Neural cell (in vitro differentiated cells): Measurements from ENCODE around the gene TAGLN. TPM values are rescaled to one million over a fixed set of nuclear protein-coding genes. Genes with fewer than 3 reads are reported as not detected.

Experiments used
- H2AFZ ChIP-seq: fragments of 200-600, 300-800 bp; sonication (generic), shearing (Covaris generic); 2 replicates; pipeline ENCODE4 v1.6.0; 2014; ENCODE audit warnings: low read depth, mild to moderate bottlenecking, antibody characterized with exemption, low read length, moderate library complexity
- H3F3A ChIP-seq: fragments of 200-600 bp; shearing (Covaris generic); 2 replicates; pipeline ENCODE4 v1.6.1; 2016; ENCODE audit warnings: mild to moderate bottlenecking, moderate library complexity, mixed read lengths, antibody characterized with exemption, low read length; ENCODE audit not compliant: insufficient read depth, poor library complexity, severe bottlenecking
- H3K27ac ChIP-seq: fragments of 200-600, 300-800 bp; sonication (generic), shearing (Covaris generic); 2 replicates; pipeline ENCODE4 v1.5.1; 2014; ENCODE audit warnings: mild to moderate bottlenecking, low read length, moderate library complexity
- H3K27me3 ChIP-seq: fragments of 300-800, 200-600 bp; sonication (generic), shearing (Covaris generic); 2 replicates; pipeline ENCODE4 v1.6.0; 2014; ENCODE audit warnings: mild to moderate bottlenecking, low read depth, low read length, moderate library complexity; ENCODE audit not compliant: insufficient read depth
- H3K36me3 ChIP-seq: fragments of 300-800, 200-600 bp; sonication (generic), shearing (Covaris generic); 2 replicates; pipeline ENCODE4 v1.5.1; 2014; ENCODE audit warnings: mild to moderate bottlenecking, antibody characterized with exemption, low read length, moderate library complexity; ENCODE audit not compliant: insufficient read depth
- H3K4me2 ChIP-seq: fragments of 300-800, 200-600 bp; sonication (generic), shearing (Covaris generic); 2 replicates; pipeline ENCODE4 v1.6.0; 2014; ENCODE audit warnings: mild to moderate bottlenecking, low read length
- H3K4me3 ChIP-seq: fragments of 300-800, 200-600 bp; sonication (generic), shearing (Covaris generic); 2 replicates; pipeline ENCODE4 v1.5.1; 2014; ENCODE audit warnings: mild to moderate bottlenecking, low read length, moderate library complexity
- H3K79me2 ChIP-seq: fragments of 200-600 bp; shearing (Covaris generic); replicated peaks from 2 replicates; pipeline ENCODE4 v1.6.0; 2014; ENCODE audit warnings: mild to moderate bottlenecking, low read length, moderate library complexity; ENCODE audit not compliant: insufficient read depth
- H3K9ac ChIP-seq: fragments of 300-800, 200-600 bp; sonication (generic), shearing (Covaris generic); 2 replicates; pipeline ENCODE4 v1.6.1; 2016; ENCODE audit warnings: mild to moderate bottlenecking, low read length, mixed read lengths
- H3K9me2 ChIP-seq: fragments of 200-600 bp; shearing (Covaris generic); 2 replicates; pipeline ENCODE4 v1.6.1; 2016; ENCODE audit warnings: mild to moderate bottlenecking, low read length, mixed read lengths; ENCODE audit not compliant: insufficient read depth
- H3K9me3 ChIP-seq: fragments of 200-600, 300-800 bp; sonication (generic), shearing (Covaris generic); 2 replicates; pipeline ENCODE4 v1.6.1; 2016; ENCODE audit warnings: mild to moderate bottlenecking, mixed run types, low read length, moderate library complexity, mixed read lengths
- H4K20me1 ChIP-seq: fragments of 200-600 bp; shearing (Covaris generic); 2 replicates; pipeline ENCODE4 v1.6.1; 2016; ENCODE audit warnings: mild to moderate bottlenecking, mixed run types; ENCODE audit not compliant: insufficient read depth
- CTCF ChIP-seq: fragments of 450-650 bp; IDR thresholded peaks from 2 replicates; pipeline ENCODE4 v1.5.1; 2014; ENCODE audit warnings: antibody characterized with exemption, mild to moderate bottlenecking, moderate library complexity; ENCODE audit not compliant: poor library complexity, severe bottlenecking
- EP300 ChIP-seq: fragments of 450-650 bp; conservative IDR thresholded peaks from 2 replicates; pipeline ENCODE4 v1.6.1; 2014; ENCODE audit warnings: antibody characterized with exemption, mild to moderate bottlenecking, moderate library complexity; ENCODE audit not compliant: poor library complexity, severe bottlenecking
- EZH2 ChIP-seq: fragments of 200-600, 300-800 bp; shearing (Covaris generic), sonication (generic); IDR thresholded peaks from 2 replicates; pipeline ENCODE4 v1.6.1; 2014; ENCODE audit warnings: antibody characterized with exemption, low read length, borderline replicate concordance, mild to moderate bottlenecking; ENCODE audit not compliant: insufficient read depth, poor library complexity, severe bottlenecking
- MXI1 ChIP-seq: fragments of 450-650 bp; conservative IDR thresholded peaks from 2 replicates; pipeline ENCODE4 v1.6.1; 2014; ENCODE audit warnings: antibody characterized with exemption, mild to moderate bottlenecking; ENCODE audit not compliant: poor library complexity, severe bottlenecking
- POLR2AphosphoS5 ChIP-seq: IDR thresholded peaks from 2 replicates; pipeline ENCODE4 v1.6.1; 2012
- RAD21 ChIP-seq: fragments of 450-650 bp; conservative IDR thresholded peaks from 2 replicates; pipeline ENCODE4 v1.6.1; 2014; ENCODE audit warnings: antibody characterized with exemption, mild to moderate bottlenecking, moderate library complexity
- REST ChIP-seq: IDR thresholded peaks from 2 replicates; pipeline ENCODE4 v1.6.1; 2012; ENCODE audit warnings: borderline replicate concordance
- SMC3 ChIP-seq: fragments of 450-650 bp; conservative IDR thresholded peaks from 2 replicates; pipeline ENCODE4 v1.6.1; 2014; ENCODE audit warnings: antibody characterized with exemption, mild to moderate bottlenecking, moderate library complexity; ENCODE audit not compliant: poor library complexity
- TAF1 ChIP-seq: IDR thresholded peaks from 2 replicates; pipeline ENCODE4 v1.6.1; 2012; ENCODE audit warnings: low read depth
- polyA plus RNA-seq: library from polyadenylated mRNA; depleted of rRNA; stranded (reverse); fragments of >200 nt; gene quantifications from 2 replicates; pipeline ENCODE4 v1.2.3, GENCODE V29; 2014

TAGLN gene
- polyA plus RNA-seq, 1 donor from 2014 or later, result 15.7 TPM

GRCh38 chr11:117228091-117228490 is 28.9 kb downstream of the TAGLN start:
- no peaks in the 10 kb centered on the region for H3K9me2 ChIP-seq
- no peak for TF ChIP-seq RAD21
- TF ChIP-seq TAF1, result no peak
- TF ChIP-seq MXI1, result no peak
- no peak for TF ChIP-seq REST
- no peak for TF ChIP-seq CTCF
- no peak for TF ChIP-seq EZH2
- TF ChIP-seq EP300, result no peak
- no peak for TF ChIP-seq POLR2AphosphoS5
- no peak for TF ChIP-seq SMC3
- H3K9me3 ChIP-seq, result no peaks in the 10 kb centered on the region
- peaks cover 24% of the 10 kb centered on the region for H3K79me2 ChIP-seq
- H3F3A ChIP-seq, result no peaks in the 10 kb centered on the region
- H3K27ac ChIP-seq, result no peak overlapping the region
- no peaks in the 10 kb centered on the region for H3K27me3 ChIP-seq
- no peaks in the 10 kb centered on the region for H3K36me3 ChIP-seq
- H4K20me1 ChIP-seq, result no peaks in the 10 kb centered on the region
- H3K9ac ChIP-seq, result no peak overlapping the region
- H3K4me3 ChIP-seq, result no peak overlapping the region
- H2AFZ ChIP-seq, result no peak overlapping the region
- no peak overlapping the region for H3K4me2 ChIP-seq

GRCh38 chr11:117229411-117229810 is 30.2 kb downstream of the TAGLN start:
- TF ChIP-seq MXI1, result no peak
- TF ChIP-seq EP300, result no peak
- TF ChIP-seq RAD21, result no peak
- TF ChIP-seq TAF1, result no peak
- no peak for TF ChIP-seq EZH2
- no peak for TF ChIP-seq CTCF
- no peak for TF ChIP-seq SMC3
- no peak for TF ChIP-seq POLR2AphosphoS5
- TF ChIP-seq REST, result no peak
- Histone ChIP-seq H3K79me2 (peaks cover 37% of the 10 kb centered on the region), H2AFZ (no peak overlapping the region), H3K27me3 (no peaks in the 10 kb centered on the region), H4K20me1 (no peaks in the 10 kb centered on the region), H3K9me3 (no peaks in the 10 kb centered on the region), H3K27ac (no peak overlapping the region), H3K9ac (no peak overlapping the region), H3K9me2 (no peaks in the 10 kb centered on the region), H3K4me3 (no peak overlapping the region), H3K36me3 (no peaks in the 10 kb centered on the region), H3K4me2 (no peak overlapping the region), H3F3A (no peaks in the 10 kb centered on the region)
